Astrocyte of the spinal cord (primary cell): Measurements from ENCODE around the gene MLF1.

ENCODE experiments used
- DNase-seq: peaks from one replicate; pipeline ENCODE4 v3.0.0; 2011; ENCODE audit warnings: low read depth, low spot score
- H3K4me3 ChIP-seq: 2 replicates; pipeline ENCODE4 v1.5.1; 2011; ENCODE audit warnings: low read depth, mild to moderate bottlenecking, low read length, moderate library complexity
- CTCF ChIP-seq: IDR thresholded peaks from 2 replicates; pipeline ENCODE4 v1.5.1; 2012; ENCODE audit warnings: low read depth, mild to moderate bottlenecking, low read length, inconsistent platforms
- in situ Hi-C: cut with HindIII; loops from 2 replicates; pipeline ENCODE4 v1.10.0; 2017; ENCODE audit warnings: low sequenced_read_pairs

Gene MLF1

DNA sequence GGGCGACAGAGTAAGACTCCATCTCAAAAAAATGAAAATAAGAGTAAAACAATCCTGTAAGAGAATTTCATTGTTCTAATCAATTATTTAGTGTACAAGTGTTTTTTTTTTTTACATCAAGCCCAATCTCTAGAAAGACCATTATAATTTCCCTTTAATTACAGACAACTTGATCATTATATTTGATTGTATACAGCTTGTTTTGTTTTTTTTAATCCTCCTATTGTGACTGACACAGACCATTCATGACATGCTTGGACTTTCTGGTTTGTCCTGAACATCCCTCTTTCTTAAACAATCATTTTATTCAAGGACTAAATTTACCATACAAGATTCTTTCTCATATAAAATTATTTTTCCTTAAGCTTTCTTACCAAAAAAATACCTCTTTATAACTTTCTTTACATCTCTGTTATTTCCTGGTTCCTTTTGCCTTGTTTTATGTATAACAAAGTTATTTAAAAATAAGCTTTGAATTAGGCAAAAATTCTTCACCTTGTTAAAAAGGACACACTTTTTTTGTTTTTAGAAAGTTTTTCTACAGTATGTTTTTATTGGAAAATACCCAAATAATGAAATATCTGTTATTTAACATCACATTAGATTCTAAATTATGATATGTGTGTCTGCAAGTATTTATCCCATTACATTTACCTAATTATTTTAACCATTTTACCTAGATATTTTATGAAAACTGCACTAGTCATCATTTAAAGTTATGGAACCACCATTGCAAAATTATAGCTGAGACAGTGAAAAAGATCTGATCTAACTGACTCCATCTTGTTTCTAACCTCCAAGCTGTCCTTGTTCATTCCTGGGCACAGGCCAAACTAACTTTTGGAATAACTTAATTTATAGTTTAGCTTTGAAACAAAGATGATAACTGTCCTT lies 47.2 kb downstream of the MLF1 start:
- in situ Hi-C loops, result no loop called here
- H3K4me3 ChIP-seq, result no peak overlapping the region
- no peak for DNase-seq
- TF ChIP-seq CTCF, result no peak

DNA sequence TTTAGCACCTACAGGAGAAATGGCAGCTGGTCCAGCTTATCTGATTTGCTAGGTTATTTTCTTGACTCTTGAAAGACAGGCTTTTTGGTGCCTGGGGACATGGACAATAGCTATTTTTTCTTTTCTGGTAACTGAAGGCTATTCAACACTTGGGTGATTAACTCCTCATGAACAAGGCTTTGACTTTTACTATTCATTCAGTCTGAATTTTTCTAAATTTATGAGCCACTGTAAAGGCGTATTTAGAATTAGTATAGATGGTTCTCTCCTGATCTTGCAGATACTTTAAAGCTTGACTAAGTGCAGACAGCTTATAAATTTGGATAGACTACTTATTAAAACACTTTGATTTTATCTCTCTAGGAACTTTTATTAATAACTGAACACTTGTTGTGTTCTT lies 54.9 kb downstream of the MLF1 start:
- DNase-seq, result no peak
- H3K4me3 ChIP-seq, result no peak overlapping the region
- TF ChIP-seq CTCF, result no peak
- in situ Hi-C loops, result no loop called here

- in situ Hi-C loops, result no loop called here
- TF ChIP-seq CTCF, result no peak
- no peak for DNase-seq
- no peak overlapping the region for H3K4me3 ChIP-seq
These were observed 61.0 kb downstream of the MLF1 start for GRCh38 chr3:158631981-158632380.

- DNase-seq, result no peak
- H3K4me3 ChIP-seq, result no peak overlapping the region
- no peak for TF ChIP-seq CTCF
- in situ Hi-C loops, result no loop called here
These were observed 69.7 kb downstream of the MLF1 start for GRCh38 chr3:158640646-158641045.

GRCh38 chr3:158642005-158642404 lies 71.0 kb downstream of the MLF1 start:
- no peak overlapping the region for H3K4me3 ChIP-seq
- TF ChIP-seq CTCF, result no peak
- in situ Hi-C loops, result no loop called here
- DNase-seq, result no peak

DNA sequence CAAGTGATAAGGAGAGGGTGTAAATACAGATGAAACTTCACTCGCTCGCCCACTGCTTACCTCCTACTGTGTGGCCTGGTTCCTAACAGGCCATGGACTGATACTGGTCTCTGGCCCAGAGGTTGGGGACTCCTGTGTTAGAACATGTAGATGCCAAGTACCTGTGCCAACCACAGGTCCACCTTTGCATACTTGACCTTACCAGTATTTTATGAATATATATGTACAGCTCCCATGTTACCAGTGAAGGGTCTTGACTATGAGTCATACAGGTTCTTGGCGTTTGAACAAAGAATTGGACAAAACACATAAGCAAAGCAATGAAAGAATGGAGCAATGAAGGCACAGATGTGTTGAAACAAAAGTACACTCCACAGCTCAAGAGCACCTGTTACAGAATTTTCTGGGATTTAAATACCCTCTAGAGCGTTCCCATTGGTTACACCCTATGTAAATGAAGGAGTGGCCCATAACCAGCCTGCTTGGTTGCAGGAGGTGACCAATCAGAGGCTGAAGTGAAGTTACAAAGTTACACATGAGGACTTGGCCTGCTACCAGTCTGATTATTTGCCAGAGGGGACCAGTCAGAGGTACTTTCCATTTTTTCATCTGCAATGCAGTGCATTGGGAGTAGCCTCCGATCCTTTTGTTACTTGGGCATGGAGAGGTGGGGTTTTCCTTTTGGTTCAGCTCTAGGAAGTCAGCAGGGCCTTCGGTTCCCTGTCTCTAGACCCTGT lies 71.6 kb downstream of the MLF1 start:
- H3K4me3 ChIP-seq, result no peak overlapping the region
- TF ChIP-seq CTCF, result no peak
- no peak for DNase-seq
- in situ Hi-C loops, result no loop called here
